Liver (tissue), 2 donors: Measurements from ENCODE around the gene MYO1H.

ENCODE experiments used
- CTCF ChIP-seq: fragments of 150-350 bp; IDR thresholded peaks from 2 replicates; pipeline ENCODE4 v1.5.1; 2017; ENCODE audit warnings: improper control_type of control experiment, low read depth, low read length; ENCODE audit not compliant: missing input control
- FOXA1 ChIP-seq: IDR thresholded peaks from 2 replicates; pipeline ENCODE4 v1.6.1; 2016; ENCODE audit warnings: antibody characterized with exemption
- donor health status: healthy.

GRCh38 chr12:109466821-109467220 lies 119.1 kb downstream of the MYO1H start:
- TF ChIP-seq FOXA1 (no peak), CTCF (no peak)
